Astrocyte of the cerebellum (primary cell): ENCODE measurements around the gene ADAM22.

Source experiments
- DNase-seq: peaks from one replicate; pipeline ENCODE4 v3.0.0-alpha.2; 2011; ENCODE audit warnings: low read depth
- H3K4me3 ChIP-seq: 2 replicates; pipeline ENCODE4 v1.5.1; 2011; ENCODE audit warnings: mild to moderate bottlenecking, low read depth, low read length, moderate library complexity
- in situ Hi-C: cut with HindIII; loops from 2 replicates; pipeline ENCODE4 v1.10.0; 2017; ENCODE audit warnings: low sequenced_read_pairs
- TF ChIP-seq, protein P1 (sequence below): IDR thresholded peaks from 2 replicates; pipeline ENCODE4 v1.5.1; 2012; ENCODE audit warnings: low read length, low read depth, moderate library complexity, mild to moderate bottlenecking; ENCODE audit errors: missing control alignments

The ADAM22 gene

DNA sequence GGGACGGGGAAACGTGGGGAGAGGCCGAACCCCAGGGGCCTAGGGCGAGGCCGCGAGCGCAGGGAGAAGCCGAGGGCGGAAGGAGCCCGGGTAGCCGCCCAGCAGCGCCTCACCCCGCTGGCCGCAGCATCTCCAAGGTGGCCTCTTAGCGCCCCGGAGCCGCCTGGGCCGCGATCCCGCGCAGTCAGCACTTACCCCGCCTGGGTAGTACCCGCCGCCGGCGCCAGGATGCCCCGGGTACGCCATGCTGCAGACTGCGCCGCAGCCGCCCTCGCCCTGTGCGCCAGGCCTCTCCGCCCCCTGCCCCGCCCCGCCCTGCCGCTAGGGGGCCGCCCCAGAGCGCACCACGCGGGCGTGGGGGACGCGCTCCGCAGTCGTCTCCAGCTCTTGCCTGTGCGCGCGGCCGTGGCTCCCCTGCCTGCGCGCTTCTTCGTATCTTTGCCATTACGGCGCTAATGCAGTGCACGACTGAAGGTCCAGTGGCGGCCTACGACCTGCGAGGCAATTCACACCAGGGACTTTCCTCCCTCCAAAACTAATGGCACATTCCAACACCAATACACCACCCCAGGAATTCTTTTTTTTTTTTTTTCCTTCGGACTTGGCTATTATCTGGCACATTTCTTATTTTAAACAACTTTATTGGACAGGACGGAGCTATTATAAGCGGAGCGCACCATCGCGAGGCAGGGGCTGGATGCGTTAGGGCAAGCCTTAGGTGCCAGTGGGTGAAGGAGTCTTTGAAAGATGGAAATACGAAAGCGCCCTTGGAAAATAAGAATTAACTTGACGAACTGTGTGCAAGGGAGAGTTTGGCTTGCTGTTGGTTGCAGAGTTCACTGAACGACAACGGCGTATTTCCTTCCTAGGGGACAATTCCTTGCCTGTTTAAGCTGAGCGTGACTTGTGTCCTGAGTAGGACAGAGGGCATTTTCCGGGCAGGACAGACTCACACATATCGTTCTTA is 286.0 kb downstream of the ADAM22 start, which contains the start of gene SRI:
SRI (minus strand) TSS at position 258 of the 967 bp plus-strand sequence; CDS start at position 246, 12 bp downstream.
- peak within 1 kb of the TSS; percentile 87 for H3K4me3 ChIP-seq
- in situ Hi-C loops: no loop called here
- peak; percentile 40 for DNase-seq
- TF ChIP-seq, protein P1, sequence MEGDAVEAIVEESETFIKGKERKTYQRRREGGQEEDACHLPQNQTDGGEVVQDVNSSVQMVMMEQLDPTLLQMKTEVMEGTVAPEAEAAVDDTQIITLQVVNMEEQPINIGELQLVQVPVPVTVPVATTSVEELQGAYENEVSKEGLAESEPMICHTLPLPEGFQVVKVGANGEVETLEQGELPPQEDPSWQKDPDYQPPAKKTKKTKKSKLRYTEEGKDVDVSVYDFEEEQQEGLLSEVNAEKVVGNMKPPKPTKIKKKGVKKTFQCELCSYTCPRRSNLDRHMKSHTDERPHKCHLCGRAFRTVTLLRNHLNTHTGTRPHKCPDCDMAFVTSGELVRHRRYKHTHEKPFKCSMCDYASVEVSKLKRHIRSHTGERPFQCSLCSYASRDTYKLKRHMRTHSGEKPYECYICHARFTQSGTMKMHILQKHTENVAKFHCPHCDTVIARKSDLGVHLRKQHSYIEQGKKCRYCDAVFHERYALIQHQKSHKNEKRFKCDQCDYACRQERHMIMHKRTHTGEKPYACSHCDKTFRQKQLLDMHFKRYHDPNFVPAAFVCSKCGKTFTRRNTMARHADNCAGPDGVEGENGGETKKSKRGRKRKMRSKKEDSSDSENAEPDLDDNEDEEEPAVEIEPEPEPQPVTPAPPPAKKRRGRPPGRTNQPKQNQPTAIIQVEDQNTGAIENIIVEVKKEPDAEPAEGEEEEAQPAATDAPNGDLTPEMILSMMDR: peak; percentile 54

DNA sequence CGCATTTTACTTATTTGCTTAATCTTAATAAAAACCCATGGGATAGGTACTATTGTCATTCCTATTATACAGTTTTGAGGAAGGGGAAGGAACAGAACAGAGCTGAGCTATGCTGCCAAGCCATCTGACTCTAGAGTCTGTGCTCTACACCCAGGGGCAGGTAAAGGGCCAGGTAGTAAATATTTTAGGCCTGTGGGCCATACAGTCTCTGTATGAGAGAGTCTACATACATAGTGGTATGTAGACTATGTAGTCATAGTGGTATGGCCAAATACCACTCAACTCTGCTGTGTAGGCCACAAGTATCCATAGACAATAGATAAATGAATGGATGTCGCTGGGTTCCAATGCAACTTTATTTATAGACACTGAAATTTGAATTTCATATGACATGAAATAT is 289.2 kb downstream of the ADAM22 start:
- in situ Hi-C loops: no loop called here

DNA sequence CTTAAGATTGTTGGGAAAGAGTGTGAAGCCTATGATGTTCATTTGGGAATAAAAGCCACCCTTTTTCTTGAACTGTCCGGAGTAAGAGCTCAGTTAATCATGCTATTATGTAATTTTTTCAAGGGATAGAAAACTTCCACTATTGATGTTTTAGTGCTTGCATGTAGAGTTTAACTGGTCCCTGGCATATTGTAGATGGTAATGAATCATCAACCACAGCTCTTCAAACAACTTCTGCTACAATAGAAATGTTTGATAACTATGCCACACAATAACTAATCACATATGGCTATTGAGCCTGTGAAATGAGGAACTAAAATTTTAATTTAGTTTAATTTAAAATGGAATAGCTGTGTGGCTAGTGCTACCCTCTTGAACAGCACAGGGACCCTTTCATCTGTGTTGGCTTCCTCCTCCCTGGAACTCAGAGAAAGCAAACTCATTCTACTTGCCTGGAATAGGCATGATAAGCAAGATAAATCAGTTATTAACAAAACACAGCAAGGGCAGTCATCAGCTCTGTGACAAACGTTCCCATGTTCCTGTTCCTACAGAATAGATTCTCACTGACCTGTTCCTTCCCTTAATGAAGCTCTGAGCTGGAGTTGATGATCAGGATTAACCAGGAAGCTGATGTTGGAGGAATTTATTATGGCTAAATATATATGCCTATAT is 290.7 kb downstream of the ADAM22 start:
- TF ChIP-seq, protein P1: no peak
- no peak overlapping the region for H3K4me3 ChIP-seq
- DNase-seq: peak; percentile 40
- in situ Hi-C loops: no loop called here

More for the DNA sequence above, 289.2 kb downstream of the ADAM22 start:
- DNase-seq: no peak
- TF ChIP-seq, protein P1: no peak
- H3K4me3 ChIP-seq: no peak overlapping the region

- in situ Hi-C loops: no loop called here
- TF ChIP-seq, protein P1: no peak
- H3K4me3 ChIP-seq: no peak overlapping the region
Observed at GRCh38 chr7:88226201-88226600, 292.1 kb downstream of the ADAM22 start.

GRCh38 chr7:88226886-88227516 is 292.9 kb downstream of the ADAM22 start:
- in situ Hi-C loops: no loop called here
- no peak overlapping the region for H3K4me3 ChIP-seq
- DNase-seq: no peak
- TF ChIP-seq, protein P1: no peak

More at GRCh38 chr7:88226201-88226600, 292.1 kb downstream of the ADAM22 start:
- no peak for DNase-seq
